WTC11 (cell line): ENCODE measurements around the gene MCF2L2. TPM values are rescaled to one million over a fixed set of nuclear protein-coding genes. Genes with fewer than 3 reads are reported as not detected.

Experiments used
- ATAC-seq: fragments of 200-7000 bp; cut with Tn5 transposase; 2 replicates; pipeline ENCODE4 v1.10.0; 2021; ENCODE audit warnings: mild to moderate bottlenecking, moderate library complexity
- CTCF ChIA-PET: fragments of 300-600 bp; sonication (Branson Sonifier 250); formaldehyde crosslinking; loops from one replicate; lab custom pipeline; 2021; ENCODE audit warnings: antibody characterized with exemption; lab: Charles Lee
- POLR2A ChIA-PET: fragments of 350-600 bp; sonication (Branson Sonifier 250); formaldehyde crosslinking; loops from one replicate; lab custom pipeline; 2021; ENCODE audit warnings: antibody characterized with exemption; lab: Charles Lee
- DNase-seq: peaks from one replicate; pipeline ENCODE4 v3.0.0; 2021; ENCODE audit warnings: low spot score
- H3K27ac Mint-ChIP-seq: 2 replicates; pipeline ENCODE4 v1.8.0; 2021; ENCODE audit warnings: mixed read lengths
- H3K27me3 Mint-ChIP-seq: 2 replicates; pipeline ENCODE4 v1.8.0; 2021; ENCODE audit warnings: low read depth, mild to moderate bottlenecking, moderate library complexity, mixed read lengths
- H3K36me3 Mint-ChIP-seq: 2 replicates; pipeline ENCODE4 v1.8.0; 2021; ENCODE audit warnings: mixed read lengths
- H3K4me1 Mint-ChIP-seq: 2 replicates; pipeline ENCODE4 v1.8.0; 2022; ENCODE audit warnings: mixed read lengths
- H3K4me3 Mint-ChIP-seq: 2 replicates; pipeline ENCODE4 v1.8.0; 2021; ENCODE audit warnings: mild to moderate bottlenecking, moderate library complexity, mixed read lengths
- H3K9me3 Mint-ChIP-seq: 2 replicates; pipeline ENCODE4 v1.8.0; 2021; ENCODE audit warnings: mixed read lengths
- CBFB ChIP-seq: sonication (generic); formaldehyde crosslinking; IDR thresholded peaks from 2 replicates; pipeline ENCODE4 v1.8.1; 2022; ENCODE audit warnings: mild to moderate bottlenecking, low read depth, missing genetic modification reagents
- ETV6 ChIP-seq: sonication (generic); formaldehyde crosslinking; IDR thresholded peaks from 2 replicates; pipeline ENCODE4 v1.8.1; 2022; ENCODE audit warnings: mild to moderate bottlenecking, missing genetic modification reagents
- GRHL2 ChIP-seq: fragments of 250-450 bp; sonication (Bioruptor Pico); IDR thresholded peaks from 2 replicates; pipeline ENCODE4 v1.8.0; 2022; ENCODE audit warnings: mild to moderate bottlenecking, moderate library complexity; ENCODE audit not compliant: insufficient replicate concordance, severe bottlenecking
- GTF2I ChIP-seq: fragments of 250-450 bp; sonication (Bioruptor Pico); conservative IDR thresholded peaks from 2 replicates; pipeline ENCODE4 v1.4.0; 2021; ENCODE audit warnings: mild to moderate bottlenecking
- IRF2 ChIP-seq: sonication (generic); formaldehyde crosslinking; IDR thresholded peaks from 2 replicates; pipeline ENCODE4 v1.8.0; 2022; ENCODE audit warnings: low read depth, missing genetic modification reagents, borderline replicate concordance
- JAZF1 ChIP-seq: fragments of 250-450 bp; sonication (Bioruptor Pico); IDR thresholded peaks from 2 replicates; pipeline ENCODE4 v1.9.0; 2021; ENCODE audit warnings: moderate library complexity, mild to moderate bottlenecking, inconsistent platforms
- JUN ChIP-seq: sonication (generic); formaldehyde crosslinking; IDR thresholded peaks from 2 replicates; pipeline ENCODE4 v1.8.0; 2023; ENCODE audit warnings: mild to moderate bottlenecking, missing genetic modification reagents
- MXD4 ChIP-seq: fragments of 250-450 bp; sonication (Bioruptor Pico); IDR thresholded peaks from 2 replicates; pipeline ENCODE4 v1.8.0; 2021; ENCODE audit warnings: mild to moderate bottlenecking, moderate library complexity, borderline replicate concordance
- NFATC4 ChIP-seq: fragments of 250-450 bp; sonication (Bioruptor Pico); IDR thresholded peaks from 2 replicates; pipeline ENCODE4 v1.9.0; 2021; ENCODE audit warnings: mild to moderate bottlenecking
- NR1H2 ChIP-seq: sonication (generic); formaldehyde crosslinking; IDR thresholded peaks from 2 replicates; pipeline ENCODE4 v1.9.0; 2021; ENCODE audit warnings: mild to moderate bottlenecking, moderate library complexity, missing genetic modification reagents
- NR2C2 ChIP-seq: sonication (generic); formaldehyde crosslinking; IDR thresholded peaks from 2 replicates; pipeline ENCODE4 v1.8.0; 2022; ENCODE audit warnings: mild to moderate bottlenecking, missing genetic modification reagents
- PRRX2 ChIP-seq: fragments of 250-450 bp; sonication (Bioruptor Pico); IDR thresholded peaks from 2 replicates; pipeline ENCODE4 v1.8.0; 2021; ENCODE audit warnings: mild to moderate bottlenecking
- SP1 ChIP-seq: sonication (generic); formaldehyde crosslinking; conservative IDR thresholded peaks from 2 replicates; pipeline ENCODE4 v1.8.1; 2022; ENCODE audit warnings: missing genetic modification reagents
- TEAD4 ChIP-seq: sonication (generic); formaldehyde crosslinking; IDR thresholded peaks from 2 replicates; pipeline ENCODE4 v1.8.0; 2022; ENCODE audit warnings: mild to moderate bottlenecking, missing genetic modification reagents
- ZBTB21 ChIP-seq: sonication (generic); formaldehyde crosslinking; IDR thresholded peaks from 2 replicates; pipeline ENCODE4 v1.8.1; 2023; ENCODE audit warnings: mild to moderate bottlenecking, missing genetic modification reagents, borderline replicate concordance
- ZNF121 ChIP-seq: sonication (generic); formaldehyde crosslinking; IDR thresholded peaks from 2 replicates; pipeline ENCODE4 v1.8.0; 2023; ENCODE audit warnings: missing genetic modification reagents
- ZNF232 ChIP-seq: sonication (generic); formaldehyde crosslinking; IDR thresholded peaks from 2 replicates; pipeline ENCODE4 v1.8.0; 2022; ENCODE audit warnings: mild to moderate bottlenecking, missing genetic modification reagents
- ZNF263 ChIP-seq: sonication (generic); formaldehyde crosslinking; IDR thresholded peaks from 2 replicates; pipeline ENCODE4 v1.8.1; 2022; ENCODE audit warnings: low read depth, mild to moderate bottlenecking, moderate library complexity, missing genetic modification reagents
- ZNF396 ChIP-seq: fragments of 250-450 bp; sonication (Bioruptor Pico); IDR thresholded peaks from 2 replicates; pipeline ENCODE4 v1.8.0; 2021; ENCODE audit warnings: mild to moderate bottlenecking, moderate library complexity, borderline replicate concordance
- ZNF416 ChIP-seq: fragments of 250-450 bp; sonication (Bioruptor Pico); IDR thresholded peaks from 2 replicates; pipeline ENCODE4 v1.9.0; 2021; ENCODE audit warnings: mild to moderate bottlenecking, inconsistent platforms
- total RNA-seq: library from RNA; stranded (reverse); gene quantifications from 3 replicates; pipeline ENCODE4 v1.2.3, GENCODE V29; 2021
- TF ChIP-seq, protein P1 (sequence below): fragments of 250-450 bp; sonication (Bioruptor Pico); IDR thresholded peaks from 2 replicates; pipeline ENCODE4 v1.9.0; 2021; ENCODE audit warnings: mild to moderate bottlenecking
- TF ChIP-seq, protein P2 (sequence below): sonication (generic); formaldehyde crosslinking; IDR thresholded peaks from 2 replicates; pipeline ENCODE4 v1.8.0; 2022; ENCODE audit warnings: missing genetic modification reagents
- TF ChIP-seq, protein P3 (sequence below): sonication (generic); formaldehyde crosslinking; IDR thresholded peaks from 2 replicates; pipeline ENCODE4 v1.8.1; 2023; ENCODE audit warnings: mild to moderate bottlenecking, missing genetic modification reagents, moderate library complexity
- TF ChIP-seq, protein P4 (sequence below): sonication (generic); formaldehyde crosslinking; IDR thresholded peaks from 2 replicates; pipeline ENCODE4 v1.8.1; 2023; ENCODE audit warnings: mild to moderate bottlenecking, missing genetic modification reagents
- TF ChIP-seq, protein P5 (sequence below): sonication (generic); formaldehyde crosslinking; IDR thresholded peaks from 2 replicates; pipeline ENCODE4 v1.8.0; 2022; ENCODE audit warnings: mild to moderate bottlenecking, missing genetic modification reagents

Gene MCF2L2
- total RNA-seq, 1 experiment from 2014 or later: 7.5 TPM

DNA sequence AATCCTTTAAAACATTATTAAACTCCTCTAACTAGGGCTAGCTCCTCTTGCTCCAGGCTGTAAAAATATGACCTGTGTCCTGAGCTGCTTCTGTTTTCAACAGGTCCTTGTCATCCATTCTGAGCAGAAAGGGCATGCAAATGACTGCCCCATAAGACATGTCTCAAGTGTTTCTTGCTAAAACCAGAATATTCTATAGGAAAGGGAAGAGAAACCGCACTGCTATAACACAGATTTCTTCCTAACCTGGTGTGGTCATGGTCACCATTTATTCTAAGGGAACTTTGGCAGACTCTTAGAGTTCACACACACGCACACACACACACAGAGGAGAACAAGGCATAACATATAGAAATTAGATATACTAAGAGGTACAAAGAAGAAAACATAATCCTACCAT lies 209.6 kb downstream of the MCF2L2 start:
- ChIA-PET POLR2A (no interaction called here), CTCF (interaction anchor here (1.1 kb wide), 1 partner anchor 164 kb away, joined by 3 read pairs; no protein-coding TSS in a partner anchor)
- no peak for ATAC-seq
- no peaks in the 10 kb centered on the region for H3K36me3 Mint-ChIP-seq
- no peak for TF ChIP-seq JAZF1 (CRISPR knock-in tag)
- no peak for TF ChIP-seq ZNF263 (CRISPR knock-in tag)
- TF ChIP-seq ZNF232 (CRISPR knock-in tag): no peak
- TF ChIP-seq ETV6: no peak
- no peak for TF ChIP-seq NR1H2 (CRISPR knock-in tag)
- TF ChIP-seq NFATC4 (CRISPR knock-in tag): no peak
- TF ChIP-seq ZBTB21: no peak
- no peak for TF ChIP-seq MXD4
- no peak for TF ChIP-seq JUN (CRISPR knock-in tag)
- no peak for TF ChIP-seq ZNF121 (CRISPR knock-in tag)
- TF ChIP-seq, protein P1, sequence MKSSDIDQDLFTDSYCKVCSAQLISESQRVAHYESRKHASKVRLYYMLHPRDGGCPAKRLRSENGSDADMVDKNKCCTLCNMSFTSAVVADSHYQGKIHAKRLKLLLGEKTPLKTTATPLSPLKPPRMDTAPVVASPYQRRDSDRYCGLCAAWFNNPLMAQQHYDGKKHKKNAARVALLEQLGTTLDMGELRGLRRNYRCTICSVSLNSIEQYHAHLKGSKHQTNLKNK (CRISPR knock-in tag): no peak
- TF ChIP-seq IRF2: no peak
- TF ChIP-seq, protein P2, sequence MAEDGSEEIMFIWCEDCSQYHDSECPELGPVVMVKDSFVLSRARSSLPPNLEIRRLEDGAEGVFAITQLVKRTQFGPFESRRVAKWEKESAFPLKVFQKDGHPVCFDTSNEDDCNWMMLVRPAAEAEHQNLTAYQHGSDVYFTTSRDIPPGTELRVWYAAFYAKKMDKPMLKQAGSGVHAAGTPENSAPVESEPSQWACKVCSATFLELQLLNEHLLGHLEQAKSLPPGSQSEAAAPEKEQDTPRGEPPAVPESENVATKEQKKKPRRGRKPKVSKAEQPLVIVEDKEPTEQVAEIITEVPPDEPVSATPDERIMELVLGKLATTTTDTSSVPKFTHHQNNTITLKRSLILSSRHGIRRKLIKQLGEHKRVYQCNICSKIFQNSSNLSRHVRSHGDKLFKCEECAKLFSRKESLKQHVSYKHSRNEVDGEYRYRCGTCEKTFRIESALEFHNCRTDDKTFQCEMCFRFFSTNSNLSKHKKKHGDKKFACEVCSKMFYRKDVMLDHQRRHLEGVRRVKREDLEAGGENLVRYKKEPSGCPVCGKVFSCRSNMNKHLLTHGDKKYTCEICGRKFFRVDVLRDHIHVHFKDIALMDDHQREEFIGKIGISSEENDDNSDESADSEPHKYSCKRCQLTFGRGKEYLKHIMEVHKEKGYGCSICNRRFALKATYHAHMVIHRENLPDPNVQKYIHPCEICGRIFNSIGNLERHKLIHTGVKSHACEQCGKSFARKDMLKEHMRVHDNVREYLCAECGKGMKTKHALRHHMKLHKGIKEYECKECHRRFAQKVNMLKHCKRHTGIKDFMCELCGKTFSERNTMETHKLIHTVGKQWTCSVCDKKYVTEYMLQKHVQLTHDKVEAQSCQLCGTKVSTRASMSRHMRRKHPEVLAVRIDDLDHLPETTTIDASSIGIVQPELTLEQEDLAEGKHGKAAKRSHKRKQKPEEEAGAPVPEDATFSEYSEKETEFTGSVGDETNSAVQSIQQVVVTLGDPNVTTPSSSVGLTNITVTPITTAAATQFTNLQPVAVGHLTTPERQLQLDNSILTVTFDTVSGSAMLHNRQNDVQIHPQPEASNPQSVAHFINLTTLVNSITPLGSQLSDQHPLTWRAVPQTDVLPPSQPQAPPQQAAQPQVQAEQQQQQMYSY (CRISPR knock-in tag): no peak
- no peak for TF ChIP-seq PRRX2 (CRISPR knock-in tag)
- no peak for TF ChIP-seq NR2C2
- no peak overlapping the region for H3K4me3 Mint-ChIP-seq
- no peaks in the 10 kb centered on the region for H3K9me3 Mint-ChIP-seq
- H3K27ac Mint-ChIP-seq: 0 out of 2 replicates have a peak overlapping the region, but pooled peaks have one; percentile 21
- H3K27me3 Mint-ChIP-seq: no peaks in the 10 kb centered on the region
- no peak for DNase-seq
- peaks cover 4% of the 10 kb centered on the region; the same call in 1 of the 2 replicates for H3K4me1 Mint-ChIP-seq

DNA sequence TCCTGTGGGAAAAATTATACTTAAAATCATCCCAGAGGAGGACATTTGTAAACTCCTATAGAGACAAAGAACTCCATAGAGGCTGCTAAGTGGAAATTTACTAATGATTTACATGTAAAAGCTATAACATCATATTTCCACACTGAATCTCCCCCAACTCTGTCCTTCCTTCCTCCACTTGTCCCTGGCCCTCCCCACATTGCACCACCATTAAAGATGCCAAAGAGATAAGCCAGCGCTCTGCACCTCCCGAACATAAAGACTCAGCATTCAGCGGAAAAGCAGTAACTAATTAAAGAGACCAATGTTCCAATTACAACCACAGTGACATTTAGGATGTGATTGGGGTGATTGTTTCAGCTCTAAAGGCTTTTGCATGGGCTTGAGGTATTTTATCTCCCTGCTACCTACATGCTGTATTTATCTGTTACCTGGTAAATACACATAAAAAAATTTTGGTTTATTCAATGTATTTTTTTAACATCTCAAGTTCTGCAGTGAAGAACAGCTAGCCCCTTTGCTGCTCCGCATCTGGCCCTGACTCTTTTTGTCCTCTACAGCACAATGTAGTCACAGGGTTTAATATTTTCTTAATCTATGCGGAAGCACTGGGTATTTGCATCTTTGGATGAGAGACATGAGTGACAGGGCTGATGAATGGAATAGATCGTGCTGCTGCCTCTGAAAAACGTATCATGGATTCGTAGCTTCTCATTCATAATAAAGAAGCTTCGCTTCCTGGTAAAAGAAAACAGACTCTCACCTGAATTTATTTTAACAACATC lies 210.7 kb downstream of the MCF2L2 start:
- ATAC-seq (no peak), DNase-seq (no peak)
- Mint-ChIP-seq H3K9me3 (no peaks in the 10 kb centered on the region), H3K27ac (no peak overlapping the region; the same call in 1 of the 2 replicates), H3K4me3 (no peak overlapping the region), H3K4me1 (peaks cover 4% of the 10 kb centered on the region; the same call in 1 of the 2 replicates), H3K36me3 (no peaks in the 10 kb centered on the region), H3K27me3 (no peaks in the 10 kb centered on the region)
- TF ChIP-seq NR1H2 (CRISPR knock-in tag) (no peak), GTF2I (CRISPR knock-in tag) (no peak), ZNF416 (CRISPR knock-in tag) (no peak), CBFB (CRISPR knock-in tag) (no peak), SP1 (CRISPR knock-in tag) (no peak), ZNF396 (no peak), TEAD4 (CRISPR knock-in tag) (no peak), GRHL2 (CRISPR knock-in tag) (no peak)
- TF ChIP-seq, protein P3, sequence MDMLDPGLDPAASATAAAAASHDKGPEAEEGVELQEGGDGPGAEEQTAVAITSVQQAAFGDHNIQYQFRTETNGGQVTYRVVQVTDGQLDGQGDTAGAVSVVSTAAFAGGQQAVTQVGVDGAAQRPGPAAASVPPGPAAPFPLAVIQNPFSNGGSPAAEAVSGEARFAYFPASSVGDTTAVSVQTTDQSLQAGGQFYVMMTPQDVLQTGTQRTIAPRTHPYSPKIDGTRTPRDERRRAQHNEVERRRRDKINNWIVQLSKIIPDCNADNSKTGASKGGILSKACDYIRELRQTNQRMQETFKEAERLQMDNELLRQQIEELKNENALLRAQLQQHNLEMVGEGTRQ (CRISPR knock-in tag): no peak
- TF ChIP-seq, protein P1 (CRISPR knock-in tag): no peak
- TF ChIP-seq, protein P4, sequence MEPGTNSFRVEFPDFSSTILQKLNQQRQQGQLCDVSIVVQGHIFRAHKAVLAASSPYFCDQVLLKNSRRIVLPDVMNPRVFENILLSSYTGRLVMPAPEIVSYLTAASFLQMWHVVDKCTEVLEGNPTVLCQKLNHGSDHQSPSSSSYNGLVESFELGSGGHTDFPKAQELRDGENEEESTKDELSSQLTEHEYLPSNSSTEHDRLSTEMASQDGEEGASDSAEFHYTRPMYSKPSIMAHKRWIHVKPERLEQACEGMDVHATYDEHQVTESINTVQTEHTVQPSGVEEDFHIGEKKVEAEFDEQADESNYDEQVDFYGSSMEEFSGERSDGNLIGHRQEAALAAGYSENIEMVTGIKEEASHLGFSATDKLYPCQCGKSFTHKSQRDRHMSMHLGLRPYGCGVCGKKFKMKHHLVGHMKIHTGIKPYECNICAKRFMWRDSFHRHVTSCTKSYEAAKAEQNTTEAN (CRISPR knock-in tag): no peak
- TF ChIP-seq, protein P5, sequence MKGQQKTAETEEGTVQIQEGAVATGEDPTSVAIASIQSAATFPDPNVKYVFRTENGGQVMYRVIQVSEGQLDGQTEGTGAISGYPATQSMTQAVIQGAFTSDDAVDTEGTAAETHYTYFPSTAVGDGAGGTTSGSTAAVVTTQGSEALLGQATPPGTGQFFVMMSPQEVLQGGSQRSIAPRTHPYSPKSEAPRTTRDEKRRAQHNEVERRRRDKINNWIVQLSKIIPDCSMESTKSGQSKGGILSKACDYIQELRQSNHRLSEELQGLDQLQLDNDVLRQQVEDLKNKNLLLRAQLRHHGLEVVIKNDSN: no peak
- TF ChIP-seq, protein P2 (CRISPR knock-in tag): no peak
- ChIA-PET POLR2A (no interaction called here), CTCF (interaction anchor here (1.1 kb wide), 1 partner anchor 165 kb away, joined by 3 read pairs; no protein-coding TSS in a partner anchor)
